DMS 273 (cell line): ENCODE data around the gene OR52E1.
"Not testable (repeated sequence)": the region's sequence is repeated elsewhere in the genome, so short reads cannot be mapped to it uniquely, and the experiment has no call there.

Source experiments
- DNase-seq: peaks from one replicate; lab custom pipeline; 2025; ENCODE audit not compliant: unreplicated experiment; lab: John Stamatoyannopoulos, UW

OR52E1 gene

DNA sequence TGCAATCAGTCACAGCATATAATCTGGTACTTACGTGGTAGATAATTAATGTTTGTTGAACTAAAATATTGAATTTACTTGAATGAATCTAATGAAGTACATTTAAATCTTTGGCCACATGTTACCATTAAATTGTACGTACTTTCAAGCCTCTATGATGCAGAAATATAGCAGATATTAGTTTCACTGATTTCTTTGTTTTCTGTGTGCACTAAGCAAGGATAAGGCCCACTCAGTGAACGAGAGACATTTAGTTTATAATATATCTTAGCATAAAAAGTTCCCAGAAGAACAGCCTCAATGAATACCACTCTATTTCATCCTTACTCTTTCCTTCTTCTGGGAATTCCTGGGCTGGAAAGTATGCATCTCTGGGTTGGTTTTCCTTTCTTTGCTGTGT lies at the start of gene OR52E1:
OR52E1 (plus strand) TSS at position 301 of the 400 bp plus-strand sequence.
- DNase-seq: no peak

GRCh38 chr11:5021996-5022395 lies 47.4 kb upstream of the OR52E1 start:
- no peak for DNase-seq

- DNase-seq: no peak
Measured at GRCh38 chr11:5036669-5037068, 32.7 kb upstream of the OR52E1 start.

DNA sequence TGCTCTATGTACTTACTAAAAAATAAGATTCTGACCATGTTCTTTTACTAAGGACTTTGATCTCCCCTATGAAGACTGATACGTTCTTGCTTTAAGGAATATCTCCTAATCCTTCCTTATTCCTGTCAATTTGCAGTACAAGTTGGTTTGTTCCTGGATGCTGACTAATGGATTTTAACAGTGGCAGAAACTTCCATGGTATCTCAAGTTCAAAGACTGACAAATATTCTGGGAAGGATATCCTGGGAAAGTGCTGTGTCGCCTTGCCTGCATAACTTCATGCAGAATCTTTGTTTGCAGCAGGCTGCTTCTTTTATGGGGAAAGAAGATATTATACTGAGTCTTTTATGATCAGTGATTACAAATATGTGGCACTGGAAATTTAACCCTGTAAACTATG lies 31.4 kb upstream of the OR52E1 start:
- no peak for DNase-seq

DNA sequence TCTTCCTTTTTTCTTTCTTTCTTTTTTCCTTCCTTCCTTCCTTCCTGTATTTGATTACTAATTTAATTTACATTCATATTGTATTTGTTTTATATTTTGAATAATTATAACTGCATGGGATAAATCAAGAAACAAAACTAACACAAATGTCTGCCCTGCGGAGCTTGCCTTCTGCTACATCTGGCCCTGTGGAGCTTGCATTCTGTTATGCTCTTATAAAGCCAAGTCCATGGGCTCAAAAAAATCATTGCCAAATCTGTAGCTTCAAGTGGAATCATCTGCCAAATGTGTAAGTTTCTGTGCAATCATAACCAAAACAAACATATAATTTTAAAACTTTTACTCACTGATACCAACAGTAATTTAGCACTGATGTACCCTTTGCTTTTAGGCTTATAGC lies 31.0 kb upstream of the OR52E1 start:
- DNase-seq: no peak

GRCh38 chr11:5040876-5041275 lies 28.5 kb upstream of the OR52E1 start:
- DNase-seq: no peak

GRCh38 chr11:5042091-5042490 lies 27.3 kb upstream of the OR52E1 start:
- DNase-seq: no peak

GRCh38 chr11:5043380-5043779 lies 26.0 kb upstream of the OR52E1 start:
- no peak for DNase-seq

GRCh38 chr11:5046226-5046625 lies 23.1 kb upstream of the OR52E1 start, which contains the start of gene OR52J3:
Gene OR52J3, plus strand, starts transcription at chr11:5046526. Its CDS starts 0 bp downstream, at chr11:5046526.
- DNase-seq: no peak

DNA sequence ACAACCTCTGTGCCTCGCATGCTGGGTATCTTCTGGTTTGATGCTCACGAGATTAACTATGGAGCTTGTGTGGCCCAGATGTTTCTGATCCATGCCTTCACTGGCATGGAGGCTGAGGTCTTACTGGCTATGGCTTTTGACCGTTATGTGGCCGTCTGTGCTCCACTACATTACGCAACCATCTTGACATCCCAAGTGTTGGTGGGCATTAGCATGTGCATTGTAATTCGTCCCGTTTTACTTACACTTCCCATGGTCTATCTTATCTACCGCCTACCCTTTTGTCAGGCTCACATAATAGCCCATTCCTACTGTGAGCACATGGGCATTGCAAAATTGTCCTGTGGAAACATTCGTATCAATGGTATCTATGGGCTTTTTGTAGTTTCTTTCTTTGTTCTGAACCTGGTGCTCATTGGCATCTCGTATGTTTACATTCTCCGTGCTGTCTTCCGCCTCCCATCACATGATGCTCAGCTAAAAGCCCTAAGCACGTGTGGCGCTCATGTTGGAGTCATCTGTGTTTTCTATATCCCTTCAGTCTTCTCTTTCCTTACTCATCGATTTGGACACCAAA lies 22.5 kb upstream of the OR52E1 start:
- no peak for DNase-seq

GRCh38 chr11:5058679-5059078 lies 10.7 kb upstream of the OR52E1 start:
- DNase-seq: not testable (repeated sequence)

DNA sequence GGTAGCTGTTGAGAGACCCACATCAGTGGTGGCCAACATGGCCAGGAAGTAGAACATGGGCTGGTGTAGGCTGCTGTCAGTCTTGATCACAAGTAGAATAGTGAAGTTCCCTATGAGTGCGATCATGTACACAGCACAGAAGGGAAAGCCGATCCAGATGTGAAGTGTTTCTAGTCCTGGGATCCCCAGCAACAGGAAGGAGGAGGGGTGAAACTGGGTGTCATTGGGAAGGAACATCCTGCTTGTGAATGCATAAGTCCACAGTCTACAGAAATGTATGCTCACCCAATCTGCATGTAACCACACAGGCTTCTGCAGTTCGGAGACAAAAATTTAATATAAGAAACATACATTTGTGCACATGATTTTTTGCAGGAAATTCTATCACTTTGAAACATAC lies 10.0 kb upstream of the OR52E1 start, which contains the start of gene OR52E2:
OR52E2 (minus strand) TSS at position 237 of the 400 bp plus-strand sequence; CDS start at position 237, 0 bp downstream.
- no peak for DNase-seq

- no peak for DNase-seq
Measured at GRCh38 chr11:5065027-5065426, 4.3 kb upstream of the OR52E1 start.

DNA sequence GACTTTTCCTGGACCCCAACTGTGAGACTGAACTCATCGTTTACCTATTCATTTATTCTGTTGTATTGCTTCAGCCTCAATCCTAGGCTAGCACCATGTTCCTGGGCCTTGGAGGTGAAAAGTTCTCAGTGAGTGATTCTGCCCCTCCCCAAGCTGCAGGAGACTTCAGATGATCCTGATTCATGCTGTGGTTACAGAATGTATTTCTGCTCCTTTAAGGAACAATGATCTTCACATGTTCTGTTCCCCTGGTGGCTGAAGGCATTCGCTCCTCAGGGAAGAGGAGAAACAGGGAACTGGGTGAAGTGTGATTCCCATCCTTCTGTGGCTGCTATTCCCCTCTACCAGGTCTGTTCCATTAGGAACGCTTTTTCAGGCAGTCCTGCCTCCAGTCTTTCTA lies 2.4 kb downstream of the OR52E1 start:
- DNase-seq: no peak

- DNase-seq: no peak
Measured at GRCh38 chr11:5081405-5081804, 12.0 kb downstream of the OR52E1 start.

DNA sequence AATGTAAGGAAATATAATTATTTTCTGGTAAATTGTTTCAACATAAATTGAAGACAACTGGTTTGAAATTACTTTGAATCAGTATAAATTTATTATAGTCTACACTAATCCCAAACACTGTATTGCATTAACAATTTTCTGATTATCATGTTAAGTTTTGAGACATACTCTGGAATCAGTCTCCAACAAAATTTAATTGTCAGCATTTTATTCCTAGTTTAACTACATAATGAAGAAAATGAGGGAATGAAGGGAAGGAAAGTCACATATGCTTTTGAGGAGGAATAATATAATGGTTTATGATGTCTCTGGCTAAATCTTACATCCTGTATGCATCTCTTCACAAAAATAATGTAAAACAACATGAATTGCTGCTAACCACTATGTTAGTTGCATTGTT lies 14.2 kb downstream of the OR52E1 start:
- DNase-seq: no peak

DNA sequence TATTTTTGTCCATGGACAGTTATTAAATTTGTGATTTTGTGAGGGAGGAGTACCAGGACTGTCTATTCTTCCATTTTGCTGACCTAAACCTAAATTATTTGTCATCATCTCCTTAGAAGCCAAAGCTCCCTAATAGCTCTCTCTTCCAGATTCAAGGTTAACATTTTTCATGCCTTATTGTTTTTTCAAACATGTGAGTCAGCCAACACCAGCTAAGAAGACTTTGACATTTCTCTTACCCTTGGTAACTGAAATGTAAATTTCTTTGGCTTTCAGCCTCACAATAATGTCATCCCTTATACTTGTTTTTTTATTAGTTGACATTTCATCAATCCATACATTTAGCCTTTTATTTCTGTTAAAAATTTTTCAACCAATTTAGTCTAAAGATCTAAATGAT lies 19.2 kb downstream of the OR52E1 start:
- no peak for DNase-seq

GRCh38 chr11:5090668-5091067 lies 21.3 kb downstream of the OR52E1 start:
- DNase-seq: no peak

GRCh38 chr11:5092821-5093585 lies 23.6 kb downstream of the OR52E1 start:
- DNase-seq: no peak

- DNase-seq: no peak
Measured at GRCh38 chr11:5096011-5096410, 26.6 kb downstream of the OR52E1 start.

- no peak for DNase-seq
Measured at GRCh38 chr11:5102246-5102645, 32.9 kb downstream of the OR52E1 start.

GRCh38 chr11:5103066-5103465 lies 33.7 kb downstream of the OR52E1 start:
- no peak for DNase-seq

GRCh38 chr11:5107285-5107684 lies 37.9 kb downstream of the OR52E1 start:
- no peak for DNase-seq
